Smooth muscle cell (in vitro differentiated cells): ENCODE results near the gene CCDC51. TPM values are rescaled to one million over a fixed set of nuclear protein-coding genes. Genes with fewer than 3 reads are reported as not detected.

Experiments
- DNase-seq: peaks from one replicate; lab custom pipeline; 2025; ENCODE audit not compliant: unreplicated experiment; lab: John Stamatoyannopoulos, UW
- H2AFZ ChIP-seq: fragments of 200-600 bp; sonication (generic); 2 replicates; pipeline ENCODE4 v1.6.0; 2016; ENCODE audit warnings: antibody characterized with exemption, low read depth, mild to moderate bottlenecking
- H3F3A ChIP-seq: fragments of 200-600 bp; sonication (generic); 2 replicates; pipeline ENCODE4 v1.6.0; 2017; ENCODE audit warnings: antibody characterized with exemption, low read depth
- H3K27ac ChIP-seq: fragments of 200-600 bp; sonication (generic); 2 replicates; pipeline ENCODE4 v1.5.1; 2016; ENCODE audit warnings: low read depth, mild to moderate bottlenecking
- H3K27me3 ChIP-seq: fragments of 200-600 bp; sonication (generic); 2 replicates; pipeline ENCODE4 v1.6.1; 2016; ENCODE audit warnings: low read depth, mild to moderate bottlenecking
- H3K36me3 ChIP-seq: fragments of 200-600 bp; sonication (generic); 2 replicates; pipeline ENCODE4 v1.5.1; 2016; ENCODE audit warnings: low read depth
- H3K4me1 ChIP-seq: fragments of 200-600 bp; sonication (generic); 2 replicates; pipeline ENCODE4 v1.5.1; 2016; ENCODE audit warnings: low read depth
- H3K4me2 ChIP-seq: fragments of 200-600 bp; sonication (generic); 2 replicates; pipeline ENCODE4 v1.6.0; 2016; ENCODE audit warnings: mild to moderate bottlenecking
- H3K4me3 ChIP-seq: fragments of 200-600 bp; sonication (generic); 2 replicates; pipeline ENCODE4 v1.5.1; 2016; ENCODE audit warnings: mild to moderate bottlenecking
- H3K79me2 ChIP-seq: fragments of 200-600 bp; sonication (generic); 2 replicates; pipeline ENCODE4 v1.6.0; 2016; ENCODE audit warnings: low read depth, mild to moderate bottlenecking
- H3K9ac ChIP-seq: fragments of 200-600 bp; sonication (generic); 2 replicates; pipeline ENCODE4 v1.6.0; 2016; ENCODE audit warnings: low read depth
- H3K9me3 ChIP-seq: fragments of 200-600 bp; sonication (generic); replicated peaks from 2 replicates; pipeline ENCODE4 v1.5.1; 2016; ENCODE audit warnings: low read depth
- H4K20me1 ChIP-seq: fragments of 200-600 bp; sonication (generic); 2 replicates; pipeline ENCODE4 v1.6.0; 2016; ENCODE audit warnings: low read depth
- WGBS: methylation state at CpG from one replicate; pipeline ENCODE4 v1.1.7; 2016; ENCODE audit warnings: low lambda C conversion rate; 5-methylcytosine and 5-hydroxymethylcytosine counted together
- polyA plus RNA-seq: library from polyadenylated mRNA; unstranded; fragments of >200 nt; fragmentation: Nextera tagmentation; extraction: Ambion mirVana; gene quantifications from 2 replicates; pipeline ENCODE4 v1.2.1, GENCODE V29; 2016
- total RNA-seq: library from RNA; depleted of rRNA; stranded (reverse); fragments of >200 nt; gene quantifications from 2 replicates; pipeline ENCODE4 v1.2.3, GENCODE V29; 2014
- TF ChIP-seq, protein P1 (sequence below): fragments of 200-600 bp; sonication (generic); IDR thresholded peaks from 2 replicates; pipeline ENCODE4 v1.5.1; 2017; ENCODE audit warnings: borderline replicate concordance, mild to moderate bottlenecking, antibody characterized with exemption; ENCODE audit not compliant: insufficient read depth, poor library complexity, severe bottlenecking

The CCDC51 gene
- total and polyA plus RNA-seq, 2 experiments from 2014 or later = 9.0 to 18.3 TPM

DNA sequence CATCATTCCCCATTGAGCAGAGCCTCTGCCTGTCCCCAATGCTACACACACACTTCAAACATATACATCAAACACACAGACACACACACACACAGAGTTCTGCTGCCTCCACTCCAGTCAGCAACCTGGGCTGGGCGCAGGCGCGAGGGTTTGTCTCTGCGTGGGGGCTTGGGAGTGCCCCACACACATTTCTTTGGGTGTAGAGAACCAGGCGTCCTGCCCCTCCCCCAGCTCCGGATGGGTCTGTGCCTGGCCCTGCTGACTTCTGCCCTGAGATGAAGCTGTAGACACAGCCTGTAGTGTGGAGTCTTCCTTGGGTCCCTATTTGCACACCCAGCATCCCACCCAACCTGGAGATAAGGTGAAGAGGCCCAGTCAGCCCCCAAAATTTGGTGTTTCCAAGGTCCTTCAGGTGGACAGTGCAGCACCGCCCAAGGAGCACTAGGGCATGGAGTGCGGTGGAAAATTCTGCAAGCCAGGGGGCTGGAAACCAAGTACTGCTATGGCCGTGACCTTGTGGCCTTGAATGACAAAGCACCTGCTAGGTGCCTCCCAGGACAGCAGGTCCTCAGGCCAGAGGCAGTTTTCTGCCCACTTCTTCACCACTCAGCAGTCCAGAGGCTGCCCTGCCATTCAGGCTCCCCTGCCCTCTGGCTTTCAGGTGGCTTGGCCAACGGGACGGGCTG, 41.1 kb downstream of the CCDC51 start:
- H4K20me1 ChIP-seq = no peaks in the 10 kb centered on the region
- TF ChIP-seq, protein P1, sequence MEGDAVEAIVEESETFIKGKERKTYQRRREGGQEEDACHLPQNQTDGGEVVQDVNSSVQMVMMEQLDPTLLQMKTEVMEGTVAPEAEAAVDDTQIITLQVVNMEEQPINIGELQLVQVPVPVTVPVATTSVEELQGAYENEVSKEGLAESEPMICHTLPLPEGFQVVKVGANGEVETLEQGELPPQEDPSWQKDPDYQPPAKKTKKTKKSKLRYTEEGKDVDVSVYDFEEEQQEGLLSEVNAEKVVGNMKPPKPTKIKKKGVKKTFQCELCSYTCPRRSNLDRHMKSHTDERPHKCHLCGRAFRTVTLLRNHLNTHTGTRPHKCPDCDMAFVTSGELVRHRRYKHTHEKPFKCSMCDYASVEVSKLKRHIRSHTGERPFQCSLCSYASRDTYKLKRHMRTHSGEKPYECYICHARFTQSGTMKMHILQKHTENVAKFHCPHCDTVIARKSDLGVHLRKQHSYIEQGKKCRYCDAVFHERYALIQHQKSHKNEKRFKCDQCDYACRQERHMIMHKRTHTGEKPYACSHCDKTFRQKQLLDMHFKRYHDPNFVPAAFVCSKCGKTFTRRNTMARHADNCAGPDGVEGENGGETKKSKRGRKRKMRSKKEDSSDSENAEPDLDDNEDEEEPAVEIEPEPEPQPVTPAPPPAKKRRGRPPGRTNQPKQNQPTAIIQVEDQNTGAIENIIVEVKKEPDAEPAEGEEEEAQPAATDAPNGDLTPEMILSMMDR = no peak
- no peaks in the 10 kb centered on the region for H3K79me2 ChIP-seq
- H3K4me1 ChIP-seq = no peaks in the 10 kb centered on the region
- no peak overlapping the region for H3K9ac ChIP-seq
- no peak for DNase-seq
- no peak overlapping the region for H3K27ac ChIP-seq
- H3K4me3 ChIP-seq = no peak overlapping the region
- H3F3A ChIP-seq = no peaks in the 10 kb centered on the region
- H2AFZ ChIP-seq = no peak overlapping the region
- H3K36me3 ChIP-seq = no peaks in the 10 kb centered on the region
- H3K27me3 ChIP-seq = no peaks in the 10 kb centered on the region
- 78% methylated on average over 11 of the region's 11 CpGs for WGBS
- H3K4me2 ChIP-seq = no peak overlapping the region
- no peaks in the 10 kb centered on the region for H3K9me3 ChIP-seq

DNA sequence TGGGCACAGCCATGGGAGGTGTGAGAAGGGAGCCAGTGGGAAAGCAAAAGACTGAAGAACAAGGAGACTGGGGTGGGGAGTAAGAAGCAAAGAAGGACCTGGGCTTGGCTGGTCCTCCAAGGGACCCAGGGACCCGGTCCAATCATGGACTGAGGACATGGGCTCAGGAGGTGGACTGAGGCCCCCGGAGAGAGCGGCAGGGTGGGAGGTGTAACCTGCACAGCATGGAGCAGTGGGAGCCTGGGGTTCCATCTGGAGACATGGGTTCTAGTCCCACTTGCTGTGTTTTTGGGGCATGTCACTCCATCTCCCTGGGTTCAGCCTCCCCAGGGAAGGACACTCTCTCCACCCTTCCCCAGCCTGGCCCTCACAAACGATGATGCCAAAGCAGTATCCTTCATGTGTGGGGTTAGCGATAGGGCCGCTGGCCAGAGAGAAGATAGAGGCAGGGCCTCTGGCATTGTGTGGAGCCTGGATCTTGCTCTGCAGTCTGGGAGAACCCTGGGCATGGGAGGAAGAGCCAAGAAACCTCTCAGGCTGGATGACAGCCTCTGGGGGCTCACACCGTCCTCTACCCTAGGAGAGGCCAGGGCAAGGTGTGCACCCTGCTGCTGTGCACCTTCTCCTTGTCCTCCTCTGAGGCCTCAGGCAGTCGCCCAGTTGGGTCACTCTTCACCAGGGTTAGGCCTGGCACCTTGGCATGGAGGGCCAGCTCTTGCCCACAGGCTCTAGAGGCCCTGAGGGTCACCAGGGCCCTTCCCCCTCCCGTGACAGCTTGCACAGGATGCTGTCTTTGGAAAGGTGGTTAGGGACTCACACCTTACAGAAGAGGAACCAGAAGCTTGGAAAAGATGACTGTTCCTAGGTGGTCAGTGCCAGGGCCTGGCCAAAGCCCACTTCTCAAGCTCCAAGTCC, 41.9 kb downstream of the CCDC51 start:
- no peak overlapping the region for H3K9ac ChIP-seq
- no peaks in the 10 kb centered on the region for H3F3A ChIP-seq
- no peaks in the 10 kb centered on the region for H3K27me3 ChIP-seq
- H3K27ac ChIP-seq = no peak overlapping the region
- H3K4me1 ChIP-seq = no peaks in the 10 kb centered on the region
- H2AFZ ChIP-seq = no peak overlapping the region
- 90% methylated on average over 9 of the region's 9 CpGs for WGBS
- H3K36me3 ChIP-seq = no peaks in the 10 kb centered on the region
- H3K4me3 ChIP-seq = no peak overlapping the region
- no peaks in the 10 kb centered on the region for H4K20me1 ChIP-seq
- no peak for DNase-seq
- H3K79me2 ChIP-seq = no peaks in the 10 kb centered on the region
- TF ChIP-seq, protein P1 = no peak
- no peak overlapping the region for H3K4me2 ChIP-seq
- H3K9me3 ChIP-seq = no peaks in the 10 kb centered on the region

GRCh38 chr3:48395714-48396113, 44.2 kb downstream of the CCDC51 start:
- TF ChIP-seq, protein P1 = no peak
- no peaks in the 10 kb centered on the region for H3K4me1 ChIP-seq
- no peaks in the 10 kb centered on the region for H3K9me3 ChIP-seq
- no peak overlapping the region for H2AFZ ChIP-seq
- H3K4me2 ChIP-seq = no peak overlapping the region
- no peak overlapping the region for H3K9ac ChIP-seq
- no peaks in the 10 kb centered on the region for H3F3A ChIP-seq
- no peaks in the 10 kb centered on the region for H3K27me3 ChIP-seq
- 86% methylated on average over 3 of the region's 3 CpGs for WGBS
- H3K27ac ChIP-seq = no peak overlapping the region
- no peaks in the 10 kb centered on the region for H3K36me3 ChIP-seq
- H3K4me3 ChIP-seq = no peak overlapping the region
- no peak for DNase-seq
- H3K79me2 ChIP-seq = no peaks in the 10 kb centered on the region
- H4K20me1 ChIP-seq = no peaks in the 10 kb centered on the region
